CD14-positive monocyte (primary cell): Measurements from ENCODE around the gene TTLL12. TPM values are rescaled to one million over a fixed set of nuclear protein-coding genes. Genes with fewer than 3 reads are reported as not detected.

Source experiments
- DNase-seq, 3 donors: peaks; one replicate each; pipeline ENCODE4 v3.0.0-alpha.2; 2011 to 2022
- H2AFZ ChIP-seq: 2 replicates; pipeline ENCODE4 v1.6.0; 2012; ENCODE audit warnings: mild to moderate bottlenecking, low read depth, low read length, inconsistent platforms; ENCODE audit not compliant: insufficient read depth, poor library complexity, severe bottlenecking
- H3K27ac ChIP-seq, 2 donors: 1 replicate in 1 of 2; 2 replicates in 1 of 2; pipeline ENCODE4 v1.5.1; 2012 to 2013; ENCODE audit warnings: low read length in 2 of 2, control low read depth in 1 of 2, inconsistent platforms in 1 of 2, low read depth in 1 of 2, mild to moderate bottlenecking in 1 of 2
- H3K27me3 ChIP-seq, 2 donors: one replicate each; pipeline versions ENCODE4 v1.6.0 to v1.6.1; 2011 to 2013; ENCODE audit warnings: low read length in 2 of 2; ENCODE audit not compliant: control insufficient read depth in 2 of 2, insufficient read depth in 2 of 2
- H3K36me3 ChIP-seq, 2 donors: replicated peaks in 1 of 2; 1 replicate in 1 of 2; 2 replicates in 1 of 2; pipeline versions ENCODE4 v1.5.1 to v1.6.1; 2012 to 2013; ENCODE audit warnings: low read length in 2 of 2, control low read depth in 1 of 2, inconsistent platforms in 1 of 2, mild to moderate bottlenecking in 1 of 2; ENCODE audit not compliant: insufficient read depth in 2 of 2, control insufficient read depth in 1 of 2
- H3K4me1 ChIP-seq, 2 donors: 1 replicate in 1 of 2; 2 replicates in 1 of 2; pipeline versions ENCODE4 v1.5.1 to v1.6.1; 2012 to 2013; ENCODE audit warnings: low read length in 2 of 2, control low read depth in 1 of 2, inconsistent platforms in 1 of 2, mild to moderate bottlenecking in 1 of 2, moderate library complexity in 1 of 2; ENCODE audit not compliant: insufficient read depth in 2 of 2, control insufficient read depth in 1 of 2
- H3K4me2 ChIP-seq: replicated peaks from 2 replicates; pipeline ENCODE3; 2012; ENCODE audit warnings: low read length, moderate library complexity, mild to moderate bottlenecking; ENCODE audit not compliant: poor library complexity, severe bottlenecking; ENCODE audit errors: extremely low read depth
- H3K4me3 ChIP-seq, 3 experiments: fragments of 200-600 bp in 1 of 3; sonication (generic) in 1 of 3; replicated peaks in 1 of 3; 1 replicate in 2 of 3; 2 replicates in 1 of 3; pipeline ENCODE4 v1.5.1; 2011 to 2013; ENCODE audit warnings: low read length in 3 of 3, mild to moderate bottlenecking in 3 of 3, control low read depth in 2 of 3, low read depth in 2 of 3, inconsistent platforms in 1 of 3, moderate library complexity in 1 of 3
- H3K79me2 ChIP-seq: 2 replicates; pipeline ENCODE4 v1.6.0; 2012; ENCODE audit warnings: mild to moderate bottlenecking, control low read depth, inconsistent platforms, low read length, moderate library complexity; ENCODE audit not compliant: insufficient read depth
- H3K9ac ChIP-seq: 2 replicates; pipeline ENCODE4 v1.6.0; 2017; ENCODE audit warnings: low read length, mild to moderate bottlenecking; ENCODE audit not compliant: insufficient read depth, poor library complexity, severe bottlenecking
- H3K9me3 ChIP-seq, 2 donors: replicated peaks in 1 of 2; 1 replicate in 1 of 2; 2 replicates in 1 of 2; pipeline versions ENCODE4 v1.5.1 to v1.6.1; 2012 to 2013; ENCODE audit warnings: low read length in 2 of 2, control low read depth in 1 of 2; ENCODE audit not compliant: control insufficient read depth in 1 of 2, insufficient read depth in 1 of 2
- H4K20me1 ChIP-seq: 2 replicates; pipeline ENCODE4 v1.6.0; 2012; ENCODE audit warnings: mild to moderate bottlenecking, low read length, control low read depth, moderate library complexity; ENCODE audit not compliant: insufficient read depth
- H3K27ac Mint-ChIP-seq, 7 donors: one replicate each; pipeline ENCODE4 v1.8.0; 2020; ENCODE audit warnings: mild to moderate bottlenecking in 7 of 7, mixed read lengths in 7 of 7, moderate library complexity in 6 of 7, inconsistent platforms in 2 of 7
- H3K27me3 Mint-ChIP-seq, 3 donors: one replicate each; pipeline ENCODE4 v1.8.0; 2021 to 2022; ENCODE audit warnings: low read depth in 3 of 3, mild to moderate bottlenecking in 3 of 3, mixed read lengths in 3 of 3, moderate library complexity in 3 of 3, inconsistent platforms in 1 of 3
- H3K36me3 Mint-ChIP-seq, 2 donors: one replicate each; pipeline ENCODE4 v1.8.0; 2020; ENCODE audit warnings: mixed read lengths in 2 of 2, inconsistent platforms in 1 of 2, mild to moderate bottlenecking in 1 of 2
- H3K4me1 Mint-ChIP-seq: one replicate; pipeline ENCODE4 v1.8.0; 2020; ENCODE audit warnings: mild to moderate bottlenecking, mixed read lengths
- H3K4me3 Mint-ChIP-seq, 2 donors: one replicate each; pipeline ENCODE4 v1.8.0; 2020; ENCODE audit warnings: mild to moderate bottlenecking in 2 of 2, mixed read lengths in 2 of 2, moderate library complexity in 1 of 2
- H3K9me3 Mint-ChIP-seq, 7 donors: one replicate each; pipeline ENCODE4 v1.8.0; 2020 to 2022; ENCODE audit warnings: mixed read lengths in 7 of 7, mild to moderate bottlenecking in 6 of 7, moderate library complexity in 6 of 7, inconsistent platforms in 2 of 7
- CTCF ChIP-seq: fragments of 200-600 bp; IDR thresholded peaks from one replicate; pipeline ENCODE4 v1.8.0; 2022; ENCODE audit warnings: antibody characterized with exemption, mild to moderate bottlenecking
- WGBS: methylation state at CpG from one replicate; pipeline ENCODE4 v1.1.5; 2013; ENCODE audit warnings: missing lambda C conversion rate; ENCODE audit not compliant: insufficient coverage; 5-methylcytosine and 5-hydroxymethylcytosine counted together
- intact Hi-C, 2 donors: fragments of 100-400 bp; cut with micrococcal nuclease; formaldehyde crosslinking; loops; one replicate each; pipeline versions ENCODE4 v1.15.0 to v1.15.1; 2023
- polyA plus RNA-seq, 3 donors: library from polyadenylated mRNA; depleted of rRNA in 1 of 3; unstranded in 2 of 3; stranded (reverse) in 1 of 3; fragments of 300-500 nt in 2 of 3; fragments of >200 nt in 1 of 3; fragmentation: Illumina TruSeq in 2 of 3; gene quantifications; 1 replicate in 2 of 3; 2 replicates in 1 of 3; pipeline ENCODE4 v1.2.3, GENCODE V29; 2012 to 2021

Gene TTLL12
- polyA plus RNA-seq, 3 donors, result 9.5 to 16.6 (median 16.5) TPM

DNA sequence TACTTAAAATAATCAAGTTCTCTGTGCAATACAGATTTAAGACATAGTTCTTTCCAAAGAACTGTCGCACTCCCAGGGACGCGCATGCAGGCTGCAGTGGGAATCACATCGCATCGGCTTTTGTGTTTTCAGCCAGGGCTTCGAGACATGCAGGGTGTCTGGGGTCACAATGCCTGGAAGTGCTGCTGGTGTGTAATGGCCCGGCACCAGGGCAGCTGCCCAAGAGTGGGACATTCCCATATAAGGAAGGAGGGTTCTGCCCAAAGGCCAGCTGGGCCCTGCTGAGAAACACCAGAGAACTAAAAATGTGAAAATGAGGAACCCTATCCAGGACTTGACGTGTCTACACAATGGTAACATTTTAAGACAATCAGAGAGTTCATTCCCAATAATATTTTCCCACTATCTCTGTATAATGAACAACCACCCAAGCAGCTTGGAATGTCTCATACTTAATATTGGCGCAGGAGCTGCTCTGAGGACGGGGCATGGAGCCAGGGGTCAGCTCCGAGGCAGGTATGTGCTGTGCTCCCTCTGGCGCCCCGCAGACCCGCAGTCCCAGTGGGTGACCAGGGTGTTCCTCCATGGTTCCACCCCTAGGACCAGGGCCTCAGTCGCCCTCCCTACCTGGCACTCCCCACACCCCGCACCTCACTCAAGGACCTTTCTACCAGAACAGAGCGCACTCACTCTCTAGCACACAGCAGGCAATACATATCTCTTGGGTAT, 55.0 kb downstream of the TTLL12 start:
- peaks cover 37 to 43% of the 10 kb centered on the region in 2 donors for H3K4me1 ChIP-seq
- peaks cover 25 to 53% of the 10 kb centered on the region in 2 donors for H3K36me3 Mint-ChIP-seq
- 93% methylated on average over 10 of the region's 17 CpGs for WGBS

More for the DNA sequence above, 55.0 kb downstream of the TTLL12 start:
- H3K36me3 ChIP-seq, result peaks cover 8 to 47% of the 10 kb centered on the region in 2 donors
- no peak overlapping the region for H3K9ac ChIP-seq
- H3K27me3 ChIP-seq, result no peaks in the 10 kb centered on the region
- peaks cover 0 to 6% (median 4%) of the 10 kb centered on the region in 3 donors for H3K27me3 Mint-ChIP-seq
- DNase-seq, result no peak
- no peak overlapping the region for H2AFZ ChIP-seq
- H3K4me1 Mint-ChIP-seq, result peaks cover 32% of the 10 kb centered on the region
- no peaks in the 10 kb centered on the region for H3K9me3 ChIP-seq
- H3K9me3 Mint-ChIP-seq, result peaks cover 0 to 2% (median 0%) of the 10 kb centered on the region in 7 donors
- H3K79me2 ChIP-seq, result no peaks in the 10 kb centered on the region
- peaks cover 4% of the 10 kb centered on the region for H4K20me1 ChIP-seq
- no peak overlapping the region for H3K4me2 ChIP-seq
- no peak for TF ChIP-seq CTCF
- intact Hi-C loops, result no loop called here
- no peak overlapping the region for H3K4me3 Mint-ChIP-seq
- no peak overlapping the region for H3K27ac ChIP-seq
- peak overlapping the region in 1 of 7 donors; percentile 71 for H3K27ac Mint-ChIP-seq
- H3K4me3 ChIP-seq, result no peak overlapping the region
